ENCODE measurements around the gene ACSF2. TPM values are rescaled to one million over a fixed set of nuclear protein-coding genes. Genes with fewer than 3 reads are reported as not detected.
A peak's percentile ranks its signal among the peaks of the same experiment; 100 is the strongest.

Gene ACSF2
- polyA plus RNA-seq, 2 of the 4 experiments (the other 2 are of a cell fraction), result 24.4 to 33.6 TPM

DNA sequence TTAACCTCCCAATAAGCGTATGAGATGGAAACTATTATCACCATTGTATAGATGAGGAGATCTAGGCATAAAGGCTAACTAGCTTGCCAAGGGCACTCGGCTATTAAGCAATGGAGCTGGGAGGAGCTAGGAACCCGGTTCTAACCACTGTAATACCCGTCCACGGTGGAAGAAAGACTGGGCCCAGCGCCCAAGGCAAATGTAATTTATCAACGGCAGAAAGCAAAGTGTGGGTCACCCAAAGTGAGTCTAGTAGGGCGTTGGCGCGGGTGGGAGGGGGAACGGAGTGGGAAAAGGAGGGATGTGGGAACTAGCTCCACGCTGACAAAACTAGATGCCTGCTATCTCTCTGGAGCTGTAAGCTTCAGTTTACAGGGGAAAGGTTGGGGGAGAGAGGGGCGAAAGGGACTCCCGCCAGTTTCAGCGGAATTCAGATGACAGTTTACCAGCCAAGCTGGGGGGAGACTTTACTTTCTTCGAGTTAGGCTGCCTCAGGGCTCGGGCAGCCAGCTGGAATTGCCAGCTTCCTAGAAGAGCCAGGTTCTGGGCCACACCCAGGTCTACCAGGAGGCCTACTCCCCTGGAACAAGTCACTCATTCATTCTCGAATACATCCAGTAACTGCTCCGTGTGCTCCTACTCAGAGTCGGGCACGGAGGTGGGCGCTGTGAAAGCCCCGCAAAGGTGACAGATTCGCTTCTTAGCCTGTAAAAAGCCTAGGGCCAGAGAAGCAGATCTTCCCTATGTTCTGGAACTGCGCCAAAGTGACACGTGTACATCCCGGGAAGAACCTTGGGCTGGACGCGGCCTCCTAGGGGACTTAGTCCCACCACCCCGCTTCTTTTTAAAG, 29.5 kb upstream of the ACSF2 start:
- DNase-seq (ENCODE audit: low read depth in 1 of 2, low spot score in 1 of 2) (peak; percentile 58 to 70), FAIRE-seq (no peak), ATAC-seq (peak; percentile 66 to 73)
- WGBS (ENCODE audit: missing lambda C conversion rate), result 4% methylated on average over 30 of the region's 30 CpGs
- H3K4me1 ChIP-seq, result peaks cover 20% of the 10 kb centered on the region
- peak overlapping the region; percentile 96 for H3K4me2 ChIP-seq
- H3K4me3 ChIP-seq, result peak overlapping the region; percentile 88
- ChIA-PET POLR2A (interaction anchor here (0.5 to 1.9 kb wide), 17 partner anchors 9 to 218 kb away, joined by 3 to 9 read pairs (median 4); partner anchors contain the start of genes EME1 and MRPL27), CTCF (interaction anchor here (0.6 to 15.8 kb wide), 36 partner anchors 11 to 1423 kb away, joined by 3 to 445 read pairs (median 6); partner anchors contain the start of genes ACSF2, EME1, MRPL27 and RSAD1)
- peak overlapping the region; percentile 88 to 94 for H3K27ac ChIP-seq
- TF ChIP-seq GATA3 (IDR thresholded peaks at IDR 0.05; ENCODE audit: borderline replicate concordance) (no peak), HDAC2 (IDR thresholded peaks at IDR 0.05) (0 out of 2 replicates have a peak, but pooled peaks have one; percentile 6), CEBPB (IDR thresholded peaks at IDR 0.05) (0 out of 4 replicates have a peak, but pooled peaks of 1 of the 2 experiments have one; percentile 35)
- H3K9me3 ChIP-seq, result no peaks in the 10 kb centered on the region

DNA sequence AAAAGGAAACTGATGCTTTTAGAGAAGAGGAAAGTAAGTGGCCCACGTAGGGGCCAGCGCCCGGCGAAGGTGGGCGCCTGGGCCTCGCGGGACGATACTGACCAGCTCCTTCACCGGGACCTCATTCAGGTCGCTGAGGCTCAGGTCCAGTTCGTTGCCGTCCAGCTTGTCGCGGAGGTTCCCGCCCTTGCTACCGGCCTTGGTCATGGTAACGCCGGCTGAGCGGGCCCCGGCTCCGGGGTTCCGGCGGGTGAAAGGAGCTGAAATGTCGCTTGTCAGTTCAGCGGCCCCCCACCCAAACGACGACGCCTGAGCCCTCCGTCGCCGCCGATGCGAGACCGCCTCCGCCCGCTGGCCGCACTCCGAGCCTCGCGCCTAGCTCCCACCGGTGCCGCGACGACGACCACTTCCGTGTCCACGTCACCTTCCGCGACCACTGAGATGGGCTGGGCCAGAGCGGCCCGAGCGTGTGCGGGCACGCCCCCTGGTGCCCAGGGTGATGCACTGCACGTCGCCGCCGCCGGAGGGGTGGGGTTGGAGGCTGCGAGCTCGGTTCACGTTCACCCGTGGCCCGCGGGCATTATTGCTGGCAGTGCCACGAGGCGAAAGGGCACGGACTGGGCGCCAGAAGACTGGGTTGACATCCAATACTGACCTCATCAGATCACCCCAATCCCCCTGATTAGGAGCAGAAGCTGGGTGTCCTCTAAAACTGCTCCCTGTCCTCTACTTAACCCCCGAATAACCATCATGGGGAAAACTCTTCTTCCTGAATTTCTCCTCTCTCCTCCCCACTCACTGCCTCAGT, 28.7 kb upstream of the ACSF2 start, which contains the start of gene LRRC59:
LRRC59 (minus strand) TSS at position 413 of the 808 bp plus-strand sequence; CDS start at position 207, 206 bp downstream.
- Histone ChIP-seq H3K4me3 (peak within 1 kb of the TSS; percentile 88), H3K4me2 (peak within 1 kb of the TSS; percentile 96), H3K4me1 (peaks cover 20% of the 10 kb centered on the region), H3K27ac (peak within 1 kb of the TSS; percentile 88 to 94), H3K9me3 (no peaks in the 10 kb centered on the region)
- ATAC-seq (peak; percentile 93 to 95), DNase-seq (ENCODE audit: low read depth in 1 of 2, low spot score in 1 of 2) (peak; percentile 83 to 91), FAIRE-seq (no peak)
- POLR2A ChIA-PET, result interaction anchor here (0.6 to 1.9 kb wide), 18 partner anchors 9 to 219 kb away, joined by 3 to 9 read pairs (median 4); partner anchors contain the start of genes EME1 and MRPL27
- CTCF ChIA-PET, result interaction anchor here (0.6 to 15.8 kb wide), 44 partner anchors 10 to 1424 kb away, joined by 3 to 445 read pairs (median 4); partner anchors contain the start of genes ACSF2, EME1, MRPL27 and RSAD1
- WGBS (ENCODE audit: missing lambda C conversion rate), result 2% methylated on average over 50 of the region's 70 CpGs
- TF ChIP-seq NPAS2 (CRISPR knock-in tag; IDR thresholded peaks at IDR 0.05; ENCODE audit: borderline replicate concordance) (no peak), TFCP2L1 (CRISPR knock-in tag; IDR thresholded peaks at IDR 0.05) (peak; percentile 92), CBX8 (IDR thresholded peaks at IDR 0.05) (no peak), RARB (CRISPR knock-in tag; IDR thresholded peaks at IDR 0.05) (no peak), NFE2L2 (conservative IDR thresholded peaks at IDR 0.05; ENCODE audit: low read length) (no peak), REST (IDR thresholded peaks at IDR 0.05) (0 out of 2 replicates have a peak, but pooled peaks have one; percentile 22), EP300 (IDR thresholded peaks at IDR 0.05) (no peak), CBX2 (IDR thresholded peaks at IDR 0.05; ENCODE audit: borderline replicate concordance, low read depth) (no peak), BHLHE40 (IDR thresholded peaks at IDR 0.05; ENCODE audit: low read depth, low read length) (no peak), HOXB5 (CRISPR knock-in tag; IDR thresholded peaks at IDR 0.05) (no peak), CHD2 (IDR thresholded peaks at IDR 0.05; ENCODE audit: low read length, partially characterized antibody) (no peak), HMGXB4 (CRISPR knock-in tag; IDR thresholded peaks at IDR 0.05; ENCODE audit: borderline replicate concordance) (peak; percentile 65; the same call in 1 of the 2 replicates), PBX3 (IDR thresholded peaks at IDR 0.05) (peak; percentile 42; the same call in 1 of the 2 replicates), RAD21 (conservative IDR thresholded peaks at IDR 0.05 in 1 of 2, IDR thresholded peaks at IDR 0.05 in 1 of 2) (peak; percentile 13 to 47; a peak in 3 of 5 replicates), HOXA7 (CRISPR knock-in tag; IDR thresholded peaks at IDR 0.05) (no peak), FOXS1 (CRISPR knock-in tag; IDR thresholded peaks at IDR 0.05) (no peak)
- TF ChIP-seq, protein P1, sequence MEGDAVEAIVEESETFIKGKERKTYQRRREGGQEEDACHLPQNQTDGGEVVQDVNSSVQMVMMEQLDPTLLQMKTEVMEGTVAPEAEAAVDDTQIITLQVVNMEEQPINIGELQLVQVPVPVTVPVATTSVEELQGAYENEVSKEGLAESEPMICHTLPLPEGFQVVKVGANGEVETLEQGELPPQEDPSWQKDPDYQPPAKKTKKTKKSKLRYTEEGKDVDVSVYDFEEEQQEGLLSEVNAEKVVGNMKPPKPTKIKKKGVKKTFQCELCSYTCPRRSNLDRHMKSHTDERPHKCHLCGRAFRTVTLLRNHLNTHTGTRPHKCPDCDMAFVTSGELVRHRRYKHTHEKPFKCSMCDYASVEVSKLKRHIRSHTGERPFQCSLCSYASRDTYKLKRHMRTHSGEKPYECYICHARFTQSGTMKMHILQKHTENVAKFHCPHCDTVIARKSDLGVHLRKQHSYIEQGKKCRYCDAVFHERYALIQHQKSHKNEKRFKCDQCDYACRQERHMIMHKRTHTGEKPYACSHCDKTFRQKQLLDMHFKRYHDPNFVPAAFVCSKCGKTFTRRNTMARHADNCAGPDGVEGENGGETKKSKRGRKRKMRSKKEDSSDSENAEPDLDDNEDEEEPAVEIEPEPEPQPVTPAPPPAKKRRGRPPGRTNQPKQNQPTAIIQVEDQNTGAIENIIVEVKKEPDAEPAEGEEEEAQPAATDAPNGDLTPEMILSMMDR (IDR thresholded peaks at IDR 0.05), result peak; percentile 91
- TF ChIP-seq, protein P2, sequence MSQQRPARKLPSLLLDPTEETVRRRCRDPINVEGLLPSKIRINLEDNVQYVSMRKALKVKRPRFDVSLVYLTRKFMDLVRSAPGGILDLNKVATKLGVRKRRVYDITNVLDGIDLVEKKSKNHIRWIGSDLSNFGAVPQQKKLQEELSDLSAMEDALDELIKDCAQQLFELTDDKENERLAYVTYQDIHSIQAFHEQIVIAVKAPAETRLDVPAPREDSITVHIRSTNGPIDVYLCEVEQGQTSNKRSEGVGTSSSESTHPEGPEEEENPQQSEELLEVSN (IDR thresholded peaks at IDR 0.05; ENCODE audit: borderline replicate concordance, low read depth), result peak; percentile 97
- TF ChIP-seq, protein P3, sequence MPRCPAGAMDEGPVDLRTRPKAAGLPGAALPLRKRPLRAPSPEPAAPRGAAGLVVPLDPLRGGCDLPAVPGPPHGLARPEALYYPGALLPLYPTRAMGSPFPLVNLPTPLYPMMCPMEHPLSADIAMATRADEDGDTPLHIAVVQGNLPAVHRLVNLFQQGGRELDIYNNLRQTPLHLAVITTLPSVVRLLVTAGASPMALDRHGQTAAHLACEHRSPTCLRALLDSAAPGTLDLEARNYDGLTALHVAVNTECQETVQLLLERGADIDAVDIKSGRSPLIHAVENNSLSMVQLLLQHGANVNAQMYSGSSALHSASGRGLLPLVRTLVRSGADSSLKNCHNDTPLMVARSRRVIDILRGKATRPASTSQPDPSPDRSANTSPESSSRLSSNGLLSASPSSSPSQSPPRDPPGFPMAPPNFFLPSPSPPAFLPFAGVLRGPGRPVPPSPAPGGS (IDR thresholded peaks at IDR 0.05), result peak; percentile 82
